ENCODE data around the gene PDE8A.

Gene PDE8A

DNA sequence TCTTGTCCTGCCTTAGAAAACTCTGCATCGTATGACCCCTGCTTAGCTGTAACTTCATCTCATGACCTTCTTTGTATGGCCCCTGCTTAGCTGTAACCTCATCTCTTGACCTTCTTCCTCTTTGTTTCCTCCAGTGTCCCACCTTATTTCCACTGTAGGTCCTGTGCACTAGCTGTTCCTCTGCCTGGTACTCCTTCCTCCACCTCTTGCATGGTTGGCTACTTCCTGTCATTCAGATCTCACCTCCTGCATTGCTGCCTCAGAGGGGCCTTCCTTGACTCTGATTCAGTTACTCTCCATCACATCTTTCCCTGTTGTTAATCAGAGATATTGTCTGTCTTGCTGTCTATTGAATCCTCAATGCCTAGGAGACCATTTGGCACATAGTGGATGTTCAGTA is 63.2 kb downstream of the PDE8A start:
- WGBS, 2 experiments, result 43 to 53% methylated on average over 1 of the region's 1 CpG
- Histone ChIP-seq H3K9me3 (ENCODE audit: control insufficient read depth, low read length) (no peaks in the 10 kb centered on the region), H3K4me3 (ENCODE audit: insufficient read depth, low read depth, low read length) (no peak overlapping the region), H3K36me3 (ENCODE audit: control insufficient read depth, insufficient read depth, low read length) (no peaks in the 10 kb centered on the region), H3K27ac (ENCODE audit: insufficient read depth, low read depth, low read length, poor library complexity, severe bottlenecking) (no peak overlapping the region), H3K4me1 (ENCODE audit: control insufficient read depth, insufficient read depth, low read length) (no peaks in the 10 kb centered on the region), H3K27me3 (ENCODE audit: control insufficient read depth, insufficient read depth, low read length, poor library complexity, severe bottlenecking) (no peaks in the 10 kb centered on the region)

DNA sequence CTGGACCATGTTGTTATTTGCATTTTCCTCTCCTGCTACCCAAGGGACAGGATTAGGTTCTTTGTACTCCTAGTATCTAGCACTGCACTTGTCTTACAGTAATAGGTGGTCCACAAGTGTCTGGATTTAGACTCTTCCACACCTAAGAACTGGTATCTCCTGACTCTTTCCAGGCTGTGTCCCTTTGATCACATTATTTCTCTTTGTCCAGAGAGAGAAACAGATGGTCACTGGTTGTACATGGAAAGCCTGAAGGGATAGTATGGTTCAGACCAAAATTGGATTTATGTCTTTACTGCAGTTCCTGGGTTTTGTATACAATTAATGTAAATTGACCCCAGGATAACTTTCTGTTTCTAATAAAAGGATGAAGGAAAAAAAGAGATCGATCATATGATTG is 64.0 kb downstream of the PDE8A start:
- no peak overlapping the region for H3K4me3 ChIP-seq (ENCODE audit: insufficient read depth, low read depth, low read length)
- no peaks in the 10 kb centered on the region for H3K36me3 ChIP-seq (ENCODE audit: control insufficient read depth, insufficient read depth, low read length)
- WGBS, 2 experiments, result 100% methylated on average over 1 of the region's 1 CpG
- no peak overlapping the region for H3K27ac ChIP-seq (ENCODE audit: insufficient read depth, low read depth, low read length, poor library complexity, severe bottlenecking)
- H3K9me3 ChIP-seq (ENCODE audit: control insufficient read depth, low read length), result no peaks in the 10 kb centered on the region
- H3K4me1 ChIP-seq (ENCODE audit: control insufficient read depth, insufficient read depth, low read length), result no peaks in the 10 kb centered on the region
- no peaks in the 10 kb centered on the region for H3K27me3 ChIP-seq (ENCODE audit: control insufficient read depth, insufficient read depth, low read length, poor library complexity, severe bottlenecking)

GRCh38 chr15:85047271-85047948 is 65.8 kb downstream of the PDE8A start:
- no peaks in the 10 kb centered on the region for H3K27me3 ChIP-seq (ENCODE audit: control insufficient read depth, insufficient read depth, low read length, poor library complexity, severe bottlenecking)
- 81 to 90% methylated on average over 6 of the region's 7 CpGs for WGBS, 2 experiments
- no peak overlapping the region for H3K27ac ChIP-seq (ENCODE audit: insufficient read depth, low read depth, low read length, poor library complexity, severe bottlenecking)
- H3K4me1 ChIP-seq (ENCODE audit: control insufficient read depth, insufficient read depth, low read length), result no peaks in the 10 kb centered on the region
- H3K9me3 ChIP-seq (ENCODE audit: control insufficient read depth, low read length), result no peaks in the 10 kb centered on the region
- H3K4me3 ChIP-seq (ENCODE audit: insufficient read depth, low read depth, low read length), result no peak overlapping the region
- no peaks in the 10 kb centered on the region for H3K36me3 ChIP-seq (ENCODE audit: control insufficient read depth, insufficient read depth, low read length)

DNA sequence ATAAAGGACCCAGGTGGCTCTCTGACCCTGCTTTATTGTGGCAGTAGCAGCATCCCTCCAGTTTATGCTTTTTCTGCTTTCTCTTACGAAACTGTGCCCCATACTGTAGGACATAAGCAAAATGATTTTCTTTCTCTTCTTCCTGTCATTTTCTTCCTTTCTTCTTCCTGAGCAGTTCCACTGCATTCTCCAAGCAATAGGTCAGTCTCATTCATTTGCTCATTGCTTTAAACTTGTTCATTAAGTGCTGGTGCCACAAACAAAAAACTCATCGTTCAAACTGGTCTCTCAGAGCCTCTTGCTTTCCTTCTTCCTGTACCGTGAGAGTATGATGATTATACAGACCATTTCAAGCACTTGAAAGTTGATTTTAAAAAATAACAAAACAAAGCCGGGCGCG is 66.8 kb downstream of the PDE8A start:
- 78 to 86% methylated on average over 6 of the region's 6 CpGs for WGBS, 2 experiments
- Histone ChIP-seq H3K27me3 (ENCODE audit: control insufficient read depth, insufficient read depth, low read length, poor library complexity, severe bottlenecking) (no peaks in the 10 kb centered on the region), H3K27ac (ENCODE audit: insufficient read depth, low read depth, low read length, poor library complexity, severe bottlenecking) (no peak overlapping the region), H3K9me3 (ENCODE audit: control insufficient read depth, low read length) (no peaks in the 10 kb centered on the region), H3K4me1 (ENCODE audit: control insufficient read depth, insufficient read depth, low read length) (no peaks in the 10 kb centered on the region), H3K36me3 (ENCODE audit: control insufficient read depth, insufficient read depth, low read length) (no peaks in the 10 kb centered on the region), H3K4me3 (ENCODE audit: insufficient read depth, low read depth, low read length) (no peak overlapping the region)

- Histone ChIP-seq H3K4me1 (ENCODE audit: control insufficient read depth, insufficient read depth, low read length) (no peaks in the 10 kb centered on the region), H3K27ac (ENCODE audit: insufficient read depth, low read depth, low read length, poor library complexity, severe bottlenecking) (no peak overlapping the region), H3K4me3 (ENCODE audit: insufficient read depth, low read depth, low read length) (no peak overlapping the region), H3K27me3 (ENCODE audit: control insufficient read depth, insufficient read depth, low read length, poor library complexity, severe bottlenecking) (no peaks in the 10 kb centered on the region), H3K9me3 (ENCODE audit: control insufficient read depth, low read length) (no peaks in the 10 kb centered on the region), H3K36me3 (ENCODE audit: control insufficient read depth, insufficient read depth, low read length) (no peaks in the 10 kb centered on the region)
These were observed 68.1 kb downstream of the PDE8A start for GRCh38 chr15:85049805-85050204.

- no peak overlapping the region for H3K27ac ChIP-seq (ENCODE audit: insufficient read depth, low read depth, low read length, poor library complexity, severe bottlenecking)
- H3K36me3 ChIP-seq (ENCODE audit: control insufficient read depth, insufficient read depth, low read length), result no peaks in the 10 kb centered on the region
- H3K27me3 ChIP-seq (ENCODE audit: control insufficient read depth, insufficient read depth, low read length, poor library complexity, severe bottlenecking), result no peaks in the 10 kb centered on the region
- no peak overlapping the region for H3K4me3 ChIP-seq (ENCODE audit: insufficient read depth, low read depth, low read length)
- no peaks in the 10 kb centered on the region for H3K4me1 ChIP-seq (ENCODE audit: control insufficient read depth, insufficient read depth, low read length)
- no peaks in the 10 kb centered on the region for H3K9me3 ChIP-seq (ENCODE audit: control insufficient read depth, low read length)
- 89 to 100% methylated on average over 2 of the region's 2 CpGs for WGBS, 2 experiments
These were observed 78.1 kb downstream of the PDE8A start for GRCh38 chr15:85059734-85060133.

DNA sequence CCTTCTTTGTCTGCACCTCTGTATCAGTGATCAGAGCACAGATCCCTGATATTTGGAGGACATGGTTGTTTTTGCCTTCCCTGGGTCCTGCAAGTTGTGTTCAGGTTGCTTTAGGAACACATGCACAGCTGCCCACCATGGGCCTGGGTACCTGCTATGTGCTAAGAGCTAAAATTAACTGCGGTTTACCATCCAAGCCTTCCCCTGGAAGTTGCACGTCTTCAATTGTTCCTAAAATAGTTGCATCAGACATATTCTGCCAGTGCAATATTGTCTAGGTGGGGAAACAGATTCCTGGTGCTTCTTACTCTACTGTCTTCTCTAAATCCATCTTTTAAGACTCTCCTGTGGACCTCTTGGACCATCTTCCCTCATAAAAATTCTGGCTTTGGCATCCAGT is 80.9 kb downstream of the PDE8A start:
- H3K9me3 ChIP-seq (ENCODE audit: control insufficient read depth, low read length), result no peaks in the 10 kb centered on the region
- 90 to 98% methylated on average over 2 of the region's 2 CpGs for WGBS, 2 experiments
- no peaks in the 10 kb centered on the region for H3K27me3 ChIP-seq (ENCODE audit: control insufficient read depth, insufficient read depth, low read length, poor library complexity, severe bottlenecking)
- no peaks in the 10 kb centered on the region for H3K4me1 ChIP-seq (ENCODE audit: control insufficient read depth, insufficient read depth, low read length)
- no peaks in the 10 kb centered on the region for H3K36me3 ChIP-seq (ENCODE audit: control insufficient read depth, insufficient read depth, low read length)
- no peak overlapping the region for H3K4me3 ChIP-seq (ENCODE audit: insufficient read depth, low read depth, low read length)
- H3K27ac ChIP-seq (ENCODE audit: insufficient read depth, low read depth, low read length, poor library complexity, severe bottlenecking), result no peak overlapping the region

DNA sequence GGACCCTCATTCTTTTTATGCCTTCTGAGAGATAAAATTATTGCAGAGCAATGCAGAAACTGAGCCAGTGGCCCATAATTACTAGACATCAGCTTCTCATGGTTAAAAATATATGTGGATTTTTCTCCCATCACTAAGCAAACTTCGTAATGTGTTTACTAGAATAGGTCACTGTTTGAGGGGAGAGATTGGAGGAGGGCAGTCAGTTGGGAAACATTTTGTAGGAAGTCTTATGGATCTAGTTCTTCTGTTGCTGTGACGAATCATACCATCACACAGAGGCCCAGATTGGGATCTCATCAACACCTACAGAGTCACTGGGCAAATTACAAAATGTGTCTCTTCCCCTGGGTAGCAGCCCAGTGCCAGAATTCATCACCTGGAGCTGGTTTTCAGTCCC is 81.4 kb downstream of the PDE8A start:
- 93 to 97% methylated on average over 2 of the region's 2 CpGs for WGBS, 2 experiments
- Histone ChIP-seq H3K27ac (ENCODE audit: insufficient read depth, low read depth, low read length, poor library complexity, severe bottlenecking) (no peak overlapping the region), H3K36me3 (ENCODE audit: control insufficient read depth, insufficient read depth, low read length) (no peaks in the 10 kb centered on the region), H3K9me3 (ENCODE audit: control insufficient read depth, low read length) (no peaks in the 10 kb centered on the region), H3K4me3 (ENCODE audit: insufficient read depth, low read depth, low read length) (no peak overlapping the region), H3K4me1 (ENCODE audit: control insufficient read depth, insufficient read depth, low read length) (no peaks in the 10 kb centered on the region), H3K27me3 (ENCODE audit: control insufficient read depth, insufficient read depth, low read length, poor library complexity, severe bottlenecking) (no peaks in the 10 kb centered on the region)

DNA sequence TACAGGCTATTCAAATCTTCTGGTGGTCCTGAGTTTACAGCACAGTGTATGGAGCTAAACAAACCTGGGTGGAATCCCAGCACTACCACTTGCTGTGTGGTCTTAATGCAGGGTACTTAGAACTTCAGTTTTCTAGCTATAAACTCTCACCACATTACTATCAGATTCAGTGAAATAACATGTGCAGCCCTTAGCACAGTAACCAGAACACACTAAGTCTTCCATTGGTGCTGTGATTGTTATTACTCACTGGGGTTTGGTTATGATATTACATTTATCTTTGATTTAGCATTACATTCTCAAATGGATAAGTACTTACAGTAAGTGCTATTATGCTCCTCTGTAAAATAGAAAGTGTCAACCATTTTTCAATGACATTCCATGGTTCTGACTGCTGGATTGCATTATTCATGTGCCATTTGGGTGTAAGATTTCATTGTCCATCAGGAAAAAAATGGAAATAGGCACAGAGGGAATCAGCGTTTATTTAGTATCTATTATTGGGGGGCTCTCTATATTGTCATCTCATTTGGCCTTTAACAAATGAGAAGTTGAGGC is 81.9 kb downstream of the PDE8A start:
- Histone ChIP-seq H3K9me3 (ENCODE audit: control insufficient read depth, low read length) (no peaks in the 10 kb centered on the region), H3K4me1 (ENCODE audit: control insufficient read depth, insufficient read depth, low read length) (no peaks in the 10 kb centered on the region), H3K27ac (ENCODE audit: insufficient read depth, low read depth, low read length, poor library complexity, severe bottlenecking) (no peak overlapping the region), H3K4me3 (ENCODE audit: insufficient read depth, low read depth, low read length) (no peak overlapping the region), H3K36me3 (ENCODE audit: control insufficient read depth, insufficient read depth, low read length) (no peaks in the 10 kb centered on the region), H3K27me3 (ENCODE audit: control insufficient read depth, insufficient read depth, low read length, poor library complexity, severe bottlenecking) (no peaks in the 10 kb centered on the region)
- WGBS, 2 experiments, result 83 to 92% methylated on average over 1 of the region's 1 CpG

DNA sequence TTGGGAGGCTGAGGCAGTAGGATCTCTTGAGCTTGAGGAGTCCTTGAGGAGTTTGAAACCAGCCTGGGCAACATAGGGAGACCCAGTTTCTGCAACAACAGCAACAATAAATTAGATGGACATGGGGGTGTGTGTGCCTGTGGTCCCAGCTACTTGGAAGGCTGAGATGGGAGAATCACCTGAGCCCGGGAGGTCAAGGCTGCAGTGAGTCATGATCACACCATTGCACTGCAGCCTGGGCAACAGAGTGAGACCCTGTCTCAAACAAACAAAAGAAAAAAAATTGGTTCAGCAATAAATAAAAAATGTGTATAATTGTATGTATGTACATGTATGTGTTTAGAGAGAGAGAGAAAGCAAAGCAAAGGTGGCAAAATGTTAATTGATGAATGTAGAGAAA is 83.1 kb downstream of the PDE8A start:
- Histone ChIP-seq H3K9me3 (ENCODE audit: control insufficient read depth, low read length) (no peaks in the 10 kb centered on the region), H3K27me3 (ENCODE audit: control insufficient read depth, insufficient read depth, low read length, poor library complexity, severe bottlenecking) (no peaks in the 10 kb centered on the region), H3K36me3 (ENCODE audit: control insufficient read depth, insufficient read depth, low read length) (no peaks in the 10 kb centered on the region), H3K4me3 (ENCODE audit: insufficient read depth, low read depth, low read length) (no peak overlapping the region), H3K4me1 (ENCODE audit: control insufficient read depth, insufficient read depth, low read length) (no peaks in the 10 kb centered on the region), H3K27ac (ENCODE audit: insufficient read depth, low read depth, low read length, poor library complexity, severe bottlenecking) (no peak overlapping the region)
- 94 to 95% methylated on average over 1 of the region's 1 CpG for WGBS, 2 experiments

DNA sequence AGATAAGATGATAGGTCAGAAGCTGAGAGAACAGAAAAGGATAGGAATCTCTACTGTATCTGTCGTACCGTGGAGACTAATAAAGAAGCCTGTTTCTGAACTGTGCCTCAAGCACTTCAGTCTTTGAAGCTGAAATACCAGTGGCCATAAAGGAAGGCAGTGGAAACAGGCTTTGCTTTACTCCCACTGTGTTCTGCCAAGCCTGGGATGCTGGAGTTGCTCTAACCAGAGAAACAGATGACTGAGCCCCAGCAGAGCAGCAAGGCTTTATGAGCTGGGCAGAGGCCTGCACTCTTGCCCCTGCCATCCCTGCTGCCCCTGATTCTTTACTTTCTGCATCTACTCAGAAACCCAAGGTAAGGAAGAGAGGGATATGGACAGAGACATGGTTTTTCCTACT is 89.4 kb downstream of the PDE8A start:
- Histone ChIP-seq H3K4me3 (ENCODE audit: insufficient read depth, low read depth, low read length) (no peak overlapping the region), H3K9me3 (ENCODE audit: control insufficient read depth, low read length) (no peaks in the 10 kb centered on the region), H3K4me1 (ENCODE audit: control insufficient read depth, insufficient read depth, low read length) (no peaks in the 10 kb centered on the region), H3K27ac (ENCODE audit: insufficient read depth, low read depth, low read length, poor library complexity, severe bottlenecking) (peak overlapping the region; percentile 27), H3K27me3 (ENCODE audit: control insufficient read depth, insufficient read depth, low read length, poor library complexity, severe bottlenecking) (no peaks in the 10 kb centered on the region), H3K36me3 (ENCODE audit: control insufficient read depth, insufficient read depth, low read length) (no peaks in the 10 kb centered on the region)
- 95% methylated on average over 2 of the region's 2 CpGs for WGBS, 2 experiments

Data from ectodermal cell (in vitro differentiated cells).